Vagina (tissue), 2 donors: ENCODE data around the gene SLC66A1.

Experiments
- POLR2A ChIP-seq, 2 donors: fragments of 450-650 bp; IDR thresholded peaks; one replicate each; pipeline ENCODE4 v1.6.1; 2017; ENCODE audit warnings: antibody characterized with exemption in 2 of 2, mild to moderate bottlenecking in 2 of 2, moderate library complexity in 2 of 2
- POLR2AphosphoS5 ChIP-seq, 2 donors: sonication (generic); formaldehyde crosslinking; IDR thresholded peaks; one replicate each; pipeline ENCODE4 v1.9.0; 2017; ENCODE audit warnings: antibody characterized with exemption in 2 of 2, mild to moderate bottlenecking in 2 of 2, low read depth in 1 of 2; ENCODE audit not compliant: insufficient read depth in 1 of 2
- TF ChIP-seq, protein P1 (sequence below), 3 experiments: fragments of 450-650 bp in 2 of 3; fragments of 200-600 bp in 1 of 3; sonication (generic) in 1 of 3; IDR thresholded peaks; one replicate each; pipeline ENCODE4 v1.5.1; 2017 to 2019; ENCODE audit warnings: antibody characterized with exemption in 3 of 3, mild to moderate bottlenecking in 2 of 3, moderate library complexity in 2 of 3

DNA sequence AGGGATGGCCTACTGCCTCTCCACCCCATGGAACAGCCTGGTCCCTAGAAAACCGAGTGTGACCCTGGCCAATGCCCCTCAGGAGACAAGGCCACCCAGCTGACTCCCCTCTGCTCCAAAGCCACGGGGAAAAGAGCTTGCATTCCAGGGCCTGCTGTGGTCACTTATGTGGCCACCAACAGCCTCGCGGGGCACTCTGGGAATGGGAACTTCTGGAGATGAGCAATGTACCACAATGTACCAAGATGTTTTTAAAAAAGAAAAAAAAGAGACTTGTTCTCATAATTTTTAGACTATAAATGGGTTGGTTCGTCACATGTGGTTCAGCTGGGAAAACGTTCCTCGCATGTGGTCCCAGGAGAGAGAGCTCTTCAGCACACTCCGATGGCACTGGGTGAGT is 62.8 kb downstream of the SLC66A1 start:
- TF ChIP-seq, protein P1, sequence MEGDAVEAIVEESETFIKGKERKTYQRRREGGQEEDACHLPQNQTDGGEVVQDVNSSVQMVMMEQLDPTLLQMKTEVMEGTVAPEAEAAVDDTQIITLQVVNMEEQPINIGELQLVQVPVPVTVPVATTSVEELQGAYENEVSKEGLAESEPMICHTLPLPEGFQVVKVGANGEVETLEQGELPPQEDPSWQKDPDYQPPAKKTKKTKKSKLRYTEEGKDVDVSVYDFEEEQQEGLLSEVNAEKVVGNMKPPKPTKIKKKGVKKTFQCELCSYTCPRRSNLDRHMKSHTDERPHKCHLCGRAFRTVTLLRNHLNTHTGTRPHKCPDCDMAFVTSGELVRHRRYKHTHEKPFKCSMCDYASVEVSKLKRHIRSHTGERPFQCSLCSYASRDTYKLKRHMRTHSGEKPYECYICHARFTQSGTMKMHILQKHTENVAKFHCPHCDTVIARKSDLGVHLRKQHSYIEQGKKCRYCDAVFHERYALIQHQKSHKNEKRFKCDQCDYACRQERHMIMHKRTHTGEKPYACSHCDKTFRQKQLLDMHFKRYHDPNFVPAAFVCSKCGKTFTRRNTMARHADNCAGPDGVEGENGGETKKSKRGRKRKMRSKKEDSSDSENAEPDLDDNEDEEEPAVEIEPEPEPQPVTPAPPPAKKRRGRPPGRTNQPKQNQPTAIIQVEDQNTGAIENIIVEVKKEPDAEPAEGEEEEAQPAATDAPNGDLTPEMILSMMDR (IDR thresholded peaks at IDR 0.05): no peak
- TF ChIP-seq POLR2A (IDR thresholded peaks at IDR 0.05) (no peak), POLR2AphosphoS5 (IDR thresholded peaks at IDR 0.05; ENCODE audit: insufficient read depth in 1 of 2, low read depth in 1 of 2) (peak in 1 of 2 donors; percentile 16)
